IMR-90 (cell line): ENCODE results near the gene FAM83F. TPM values are rescaled to one million over a fixed set of nuclear protein-coding genes. Genes with fewer than 3 reads are reported as not detected.

ENCODE experiments used
- ATAC-seq: fragments of 200-7000 bp; cut with Tn5 transposase; 2 replicates; pipeline ENCODE4 v1.9.1; 2020; ENCODE audit warnings: low read depth, mild to moderate bottlenecking, moderate library complexity
- BruUV-seq: library from RNA; stranded (reverse); fragments of 400-500 nt; replicated peaks from 2 replicates; lab custom pipeline; 2021; lab: Mats Ljungman, UMichigan
- CTCF ChIA-PET: fragments of 300-600 bp; formaldehyde crosslinking; extraction: SDS; loops from one replicate; lab custom pipeline; 2021; ENCODE audit warnings: antibody characterized with exemption; lab: Yijun Ruan, JAX
- POLR2A ChIA-PET: fragments of 300-600 bp; sonication (Branson Sonifier 250); formaldehyde crosslinking; loops from one replicate; lab custom pipeline; 2022; ENCODE audit warnings: antibody characterized with exemption; ENCODE audit not compliant: unreplicated experiment; lab: Charles Lee
- DNase-seq: peaks from one replicate; pipeline ENCODE4 v3.0.0; 2013
- H2AFZ ChIP-seq: replicated peaks from 2 replicates; pipeline ENCODE3; 2013; ENCODE audit warnings: low read length, mild to moderate bottlenecking; ENCODE audit not compliant: poor library complexity
- H2AK5ac ChIP-seq: 2 replicates; pipeline ENCODE4 v1.6.1; 2013; ENCODE audit warnings: low read depth, low read length, inconsistent platforms
- H2AK9ac ChIP-seq: replicated peaks from 2 replicates; pipeline ENCODE3; 2013; ENCODE audit warnings: mild to moderate bottlenecking, low read depth, low read length, moderate library complexity; ENCODE audit not compliant: poor library complexity
- H2BK120ac ChIP-seq: 2 replicates; pipeline ENCODE4 v1.6.1; 2013; ENCODE audit warnings: low read depth, low read length, inconsistent platforms
- H2BK15ac ChIP-seq: 3 replicates; pipeline ENCODE4 v1.6.1; 2013; ENCODE audit warnings: low read depth, low read length, inconsistent platforms
- H2BK20ac ChIP-seq: 2 replicates; pipeline ENCODE4 v1.6.1; 2013; ENCODE audit warnings: low read depth, mild to moderate bottlenecking, inconsistent platforms, low read length, moderate library complexity
- H2BK5ac ChIP-seq: 2 replicates; pipeline ENCODE4 v1.6.1; 2013; ENCODE audit warnings: mild to moderate bottlenecking, low read depth, low read length, inconsistent platforms; ENCODE audit not compliant: poor library complexity, severe bottlenecking
- H3K14ac ChIP-seq: replicated peaks from 2 replicates; pipeline ENCODE4 v1.6.1; 2013; ENCODE audit warnings: low read depth, low read length, inconsistent platforms
- H3K18ac ChIP-seq: 2 replicates; pipeline ENCODE4 v1.6.1; 2013; ENCODE audit warnings: low read depth, low read length, control low read depth
- H3K23ac ChIP-seq: 2 replicates; pipeline ENCODE4 v1.6.1; 2013; ENCODE audit warnings: low read depth, low read length, inconsistent platforms
- H3K27ac ChIP-seq: 2 replicates; pipeline ENCODE4 v1.5.1; 2013; ENCODE audit warnings: mild to moderate bottlenecking, control low read depth, low read length; ENCODE audit not compliant: insufficient read depth
- H3K27me3 ChIP-seq: 2 replicates; pipeline ENCODE4 v1.6.1; 2013; ENCODE audit warnings: low read length; ENCODE audit not compliant: control insufficient read depth, insufficient read depth
- H3K36me3 ChIP-seq: 2 replicates; pipeline ENCODE4 v1.6.1; 2013; ENCODE audit warnings: low read length, mixed read lengths; ENCODE audit not compliant: control insufficient read depth, insufficient read depth
- H3K4ac ChIP-seq: 2 replicates; pipeline ENCODE4 v1.6.1; 2013; ENCODE audit warnings: low read depth, low read length, inconsistent platforms
- H3K4me1 ChIP-seq: 2 replicates; pipeline ENCODE4 v1.6.1; 2013; ENCODE audit warnings: low read length, mixed read lengths; ENCODE audit not compliant: control insufficient read depth, insufficient read depth
- H3K4me2 ChIP-seq: 2 replicates; pipeline ENCODE4 v1.6.1; 2013; ENCODE audit warnings: low read depth, mild to moderate bottlenecking, control low read depth, low read length, moderate library complexity
- H3K4me3 ChIP-seq: 2 replicates; pipeline ENCODE4 v1.5.1; 2013; ENCODE audit warnings: low read depth, mild to moderate bottlenecking, control low read depth, low read length, moderate library complexity; ENCODE audit not compliant: insufficient read depth
- H3K56ac ChIP-seq: 2 replicates; pipeline ENCODE4 v1.6.1; 2013; ENCODE audit warnings: low read length, inconsistent platforms; ENCODE audit not compliant: insufficient read depth; ENCODE audit errors: extremely low read depth
- H3K79me1 ChIP-seq, 2 experiments: 2 replicates each; pipeline ENCODE4 v1.6.1; 2013; ENCODE audit warnings: low read length in 2 of 2, inconsistent platforms in 1 of 2, low read depth in 1 of 2
- H3K9ac ChIP-seq: 2 replicates; pipeline ENCODE4 v1.6.1; 2013; ENCODE audit warnings: low read depth, low read length, control low read depth
- H3K9me1 ChIP-seq: 2 replicates; pipeline ENCODE4 v1.6.1; 2013; ENCODE audit warnings: low read length, inconsistent platforms; ENCODE audit not compliant: insufficient read depth
- H3K9me3 ChIP-seq: 2 replicates; pipeline ENCODE4 v1.6.1; 2013; ENCODE audit warnings: low read length; ENCODE audit not compliant: control insufficient read depth, insufficient read depth
- H4K20me1 ChIP-seq: 2 replicates; pipeline ENCODE4 v1.6.1; 2013; ENCODE audit warnings: low read length, inconsistent platforms; ENCODE audit not compliant: insufficient read depth
- H4K5ac ChIP-seq: 2 replicates; pipeline ENCODE4 v1.6.1; 2013; ENCODE audit warnings: mild to moderate bottlenecking, low read depth, low read length, control low read depth
- H4K8ac ChIP-seq, 2 experiments: 2 replicates each; pipeline ENCODE4 v1.6.1; 2013; ENCODE audit warnings: low read depth in 2 of 2, low read length in 2 of 2, control low read depth in 1 of 2, inconsistent platforms in 1 of 2
- H4K91ac ChIP-seq: 2 replicates; pipeline ENCODE4 v1.6.1; 2013; ENCODE audit warnings: low read depth, low read length, inconsistent platforms; ENCODE audit not compliant: insufficient read depth
- MAZ ChIP-seq: IDR thresholded peaks from 2 replicates; pipeline ENCODE4 v1.6.1; 2012; ENCODE audit warnings: low read depth, mild to moderate bottlenecking, low read length, improper control_type of control experiment, moderate library complexity, borderline replicate concordance
- RAD21 ChIP-seq: IDR thresholded peaks from 2 replicates; pipeline ENCODE4 v1.6.1; 2012; ENCODE audit warnings: low read length, improper control_type of control experiment
- SMC3 ChIP-seq: fragments of 150-350 bp; IDR thresholded peaks from 2 replicates; pipeline ENCODE4 v1.6.1; 2016; ENCODE audit warnings: low read depth, mild to moderate bottlenecking, antibody characterized with exemption, low read length, moderate library complexity
- WGBS, 2 experiments: methylation state at CpG; one replicate each; pipeline versions ENCODE4 v1.1.5 to v1.1.7; 2013; ENCODE audit warnings: missing lambda C conversion rate in 2 of 2; ENCODE audit not compliant: insufficient read length in 1 of 2; ENCODE audit errors: extremely low coverage in 2 of 2; 5-methylcytosine and 5-hydroxymethylcytosine counted together
- dilution Hi-C: fragments of 300-500 bp; cut with HindIII; formaldehyde crosslinking; loops from one replicate; pipeline ENCODE4 v1.14.3; 2018; ENCODE audit warnings: low sequenced_read_pairs; ENCODE audit not compliant: unreplicated experiment
- in situ Hi-C: fragments of 300-500 bp; cut with MboI; formaldehyde crosslinking; loops from 3 replicates; pipeline ENCODE4 v1.14.3; 2019; ENCODE audit warnings: low sequenced_read_pairs, inconsistent platforms, mixed read lengths
- intact Hi-C: fragments of 100-400 bp; cut with micrococcal nuclease; formaldehyde crosslinking; loops from 2 replicates; pipeline ENCODE4 v1.10.0; 2022
- polyA plus RNA-seq, 3 experiments: library from polyadenylated mRNA; depleted of rRNA; stranded (reverse); fragments of >200 nt; gene quantifications; 2 replicates each; pipeline ENCODE4 v1.2.3, GENCODE V29; 2012; ENCODE audit warnings: low replicate concordance in 1 of 3
- total RNA-seq: library from RNA; depleted of rRNA; stranded (reverse); fragments of >200 nt; gene quantifications from 2 replicates; pipeline ENCODE4 v1.2.3, GENCODE V29; 2012

The FAM83F gene
- total and polyA plus RNA-seq, 2 of the 4 experiments (the other 2 are of a cell fraction) = not detected

GRCh38 chr22:40044870-40045834 is 50.4 kb downstream of the FAM83F start:
- H3K56ac ChIP-seq = no peak overlapping the region
- intact Hi-C loops (loop anchor here (1.0 to 2.0 kb wide), 2 partner anchors 132 to 301 kb away; partner anchors contain the start of genes ADSL and TNRC6B), dilution Hi-C loops (no loop called here), in situ Hi-C loops (loop anchor here (10.0 to 25.0 kb wide), 2 partner anchors 300 to 883 kb away; partner anchors contain the start of genes ADSL and CBX7)
- no peak overlapping the region for H3K18ac ChIP-seq
- no TSS peak for BruUV-seq
- peaks cover 5 to 13% of the 10 kb centered on the region in 2 experiments; a peak in 3 of 4 replicates for H3K79me1 ChIP-seq
- H4K91ac ChIP-seq = no peak overlapping the region; the same call in 1 of the 2 replicates
- POLR2A ChIA-PET = interaction anchor here (0.5 to 0.7 kb wide), 4 partner anchors 11 to 873 kb away, joined by 4 to 15 read pairs (median 6); no protein-coding TSS in a partner anchor
- peak overlapping the region; percentile 73 for H3K4me2 ChIP-seq
- TF ChIP-seq MAZ (0 out of 2 replicates have a peak, but pooled peaks have one; percentile 19), RAD21 (peak; percentile 4; the same call in 1 of the 2 replicates), SMC3 (no peak; the same call in 1 of the 2 replicates)
- peak overlapping the region; percentile 96 for H2AFZ ChIP-seq
- no peaks in the 10 kb centered on the region for H3K9me1 ChIP-seq
- peak overlapping the region; percentile 62 for H3K27ac ChIP-seq
- H3K4me1 ChIP-seq = no peaks in the 10 kb centered on the region
- peak overlapping the region; percentile 31; the same call in 1 of the 2 replicates for H4K5ac ChIP-seq
- H3K4me3 ChIP-seq = peak overlapping the region; percentile 88
- no peak overlapping the region for H2BK120ac ChIP-seq
- H2BK5ac ChIP-seq = peak overlapping the region; percentile 34
- peaks cover 11% of the 10 kb centered on the region for H3K27me3 ChIP-seq
- H3K4ac ChIP-seq = peak overlapping the region; percentile 63
- H3K9ac ChIP-seq = peak overlapping the region; percentile 59
- 0 out of 2 replicates have a peak overlapping the region, but pooled peaks have one; percentile 48 for H3K14ac ChIP-seq
- H2BK20ac ChIP-seq = no peak overlapping the region
- H2AK9ac ChIP-seq = peak overlapping the region; percentile 67
- ATAC-seq (peak; percentile 30), DNase-seq (peak; percentile 15)
- peak overlapping the region in 1 of 2 experiments; percentile 63; a peak in 2 of 4 replicates for H4K8ac ChIP-seq
- H2AK5ac ChIP-seq = no peak overlapping the region
- peak overlapping the region; percentile 52; the same call in 1 of the 2 replicates for H3K23ac ChIP-seq
- H3K36me3 ChIP-seq = no peaks in the 10 kb centered on the region
- CTCF ChIA-PET = interaction anchor here (1.0 to 1.6 kb wide), 5 partner anchors 134 to 516 kb away, joined by 3 to 5 read pairs (median 4); no protein-coding TSS in a partner anchor
- 1% methylated on average over 36 of the region's 138 CpGs; no CpG with 5 or more reads in 1 of the 2 experiments for WGBS, 2 experiments
- H4K20me1 ChIP-seq = no peaks in the 10 kb centered on the region; the same call in 1 of the 2 replicates
- H3K9me3 ChIP-seq = no peaks in the 10 kb centered on the region
- H2BK15ac ChIP-seq = no peak overlapping the region; the same call in 2 of the 3 replicates
